Glutamatergic neuron (in vitro differentiated cells): ENCODE results near the gene SDC1. TPM values are rescaled to one million over a fixed set of nuclear protein-coding genes. Genes with fewer than 3 reads are reported as not detected.
"Not testable (repeated sequence)": the region's sequence is repeated elsewhere in the genome, so short reads cannot be mapped to it uniquely, and the experiment has no call there.

ENCODE experiments used
- DNase-seq: peaks from one replicate; pipeline ENCODE4 v3.0.0; 2022
- H3K27ac Mint-ChIP-seq: one replicate; pipeline ENCODE4 v1.8.0; 2020; ENCODE audit warnings: mild to moderate bottlenecking, mixed read lengths, inconsistent platforms; ENCODE audit not compliant: unreplicated experiment
- H3K27me3 Mint-ChIP-seq: one replicate; pipeline ENCODE4 v1.8.0; 2020; ENCODE audit warnings: mild to moderate bottlenecking, moderate library complexity, mixed read lengths, inconsistent platforms; ENCODE audit not compliant: unreplicated experiment
- H3K36me3 Mint-ChIP-seq: one replicate; pipeline ENCODE4 v1.8.0; 2020; ENCODE audit warnings: mild to moderate bottlenecking, mixed read lengths, inconsistent platforms; ENCODE audit not compliant: unreplicated experiment
- H3K4me1 Mint-ChIP-seq: one replicate; pipeline ENCODE4 v1.8.0; 2020; ENCODE audit warnings: mild to moderate bottlenecking, low read depth, mixed read lengths, inconsistent platforms; ENCODE audit not compliant: unreplicated experiment
- H3K4me3 Mint-ChIP-seq: one replicate; pipeline ENCODE4 v1.8.0; 2020; ENCODE audit warnings: mild to moderate bottlenecking, mixed read lengths, inconsistent platforms; ENCODE audit not compliant: unreplicated experiment
- H3K9me3 Mint-ChIP-seq: one replicate; pipeline ENCODE4 v1.8.0; 2020; ENCODE audit warnings: mild to moderate bottlenecking, moderate library complexity, mixed read lengths, inconsistent platforms; ENCODE audit not compliant: unreplicated experiment
- total RNA-seq: library from RNA; stranded (reverse); fragmentation: NEBNext Ultra II Directional; extraction: Animal tissue kit (Norgen Biotek cat#: 25700); gene quantifications from one replicate; pipeline ENCODE4 v1.2.1, GENCODE V29; 2021; ENCODE audit not compliant: unreplicated experiment
- TF ChIP-seq, protein P1 (sequence below): fragments of 200-600 bp; sonication (generic); IDR thresholded peaks from one replicate; pipeline ENCODE4 v1.5.0; 2021; ENCODE audit not compliant: partially characterized antibody, unreplicated experiment

The SDC1 gene
- total RNA-seq, 1 donor from 2014 or later, result 0.93 TPM

- no peak for DNase-seq
- Mint-ChIP-seq H3K4me3 (no peak overlapping the region), H3K27ac (no peak overlapping the region), H3K9me3 (peaks cover 3% of the 10 kb centered on the region), H3K4me1 (no peaks in the 10 kb centered on the region), H3K27me3 (no peaks in the 10 kb centered on the region), H3K36me3 (no peaks in the 10 kb centered on the region)
- TF ChIP-seq, protein P1, sequence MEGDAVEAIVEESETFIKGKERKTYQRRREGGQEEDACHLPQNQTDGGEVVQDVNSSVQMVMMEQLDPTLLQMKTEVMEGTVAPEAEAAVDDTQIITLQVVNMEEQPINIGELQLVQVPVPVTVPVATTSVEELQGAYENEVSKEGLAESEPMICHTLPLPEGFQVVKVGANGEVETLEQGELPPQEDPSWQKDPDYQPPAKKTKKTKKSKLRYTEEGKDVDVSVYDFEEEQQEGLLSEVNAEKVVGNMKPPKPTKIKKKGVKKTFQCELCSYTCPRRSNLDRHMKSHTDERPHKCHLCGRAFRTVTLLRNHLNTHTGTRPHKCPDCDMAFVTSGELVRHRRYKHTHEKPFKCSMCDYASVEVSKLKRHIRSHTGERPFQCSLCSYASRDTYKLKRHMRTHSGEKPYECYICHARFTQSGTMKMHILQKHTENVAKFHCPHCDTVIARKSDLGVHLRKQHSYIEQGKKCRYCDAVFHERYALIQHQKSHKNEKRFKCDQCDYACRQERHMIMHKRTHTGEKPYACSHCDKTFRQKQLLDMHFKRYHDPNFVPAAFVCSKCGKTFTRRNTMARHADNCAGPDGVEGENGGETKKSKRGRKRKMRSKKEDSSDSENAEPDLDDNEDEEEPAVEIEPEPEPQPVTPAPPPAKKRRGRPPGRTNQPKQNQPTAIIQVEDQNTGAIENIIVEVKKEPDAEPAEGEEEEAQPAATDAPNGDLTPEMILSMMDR, result no peak
These were observed 32.5 kb upstream of the SDC1 start for GRCh38 chr2:20257411-20257810.

DNA sequence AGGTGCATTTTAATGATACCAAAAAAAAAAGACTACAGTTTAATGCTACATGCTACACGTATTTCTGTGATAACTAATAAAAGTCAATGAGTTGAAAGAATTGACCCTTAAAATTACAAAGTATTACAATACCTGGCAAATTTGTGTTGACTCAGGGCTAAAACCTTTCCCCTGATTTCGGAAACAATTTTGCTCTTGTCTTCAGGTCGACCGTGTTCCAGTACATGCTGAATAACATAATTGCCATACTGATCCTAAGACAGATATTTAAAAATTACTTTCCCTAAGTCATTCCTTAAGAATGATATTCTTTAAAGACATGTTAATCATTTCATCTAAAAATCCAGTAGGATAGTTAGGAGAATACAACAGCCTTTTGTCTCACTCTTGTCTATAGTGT lies 29.8 kb upstream of the SDC1 start:
- no peaks in the 10 kb centered on the region for H3K4me1 Mint-ChIP-seq
- TF ChIP-seq, protein P1, result no peak
- no peak for DNase-seq
- H3K27me3 Mint-ChIP-seq, result no peaks in the 10 kb centered on the region
- H3K36me3 Mint-ChIP-seq, result no peaks in the 10 kb centered on the region
- H3K4me3 Mint-ChIP-seq, result no peak overlapping the region
- peaks cover 3% of the 10 kb centered on the region for H3K9me3 Mint-ChIP-seq
- no peak overlapping the region for H3K27ac Mint-ChIP-seq

GRCh38 chr2:20250436-20250835 lies 25.5 kb upstream of the SDC1 start:
- Mint-ChIP-seq H3K36me3 (no peaks in the 10 kb centered on the region), H3K27me3 (no peaks in the 10 kb centered on the region), H3K9me3 (peaks cover 3% of the 10 kb centered on the region), H3K27ac (no peak overlapping the region), H3K4me1 (no peaks in the 10 kb centered on the region), H3K4me3 (no peak overlapping the region)
- no peak for DNase-seq
- TF ChIP-seq, protein P1, result no peak

DNA sequence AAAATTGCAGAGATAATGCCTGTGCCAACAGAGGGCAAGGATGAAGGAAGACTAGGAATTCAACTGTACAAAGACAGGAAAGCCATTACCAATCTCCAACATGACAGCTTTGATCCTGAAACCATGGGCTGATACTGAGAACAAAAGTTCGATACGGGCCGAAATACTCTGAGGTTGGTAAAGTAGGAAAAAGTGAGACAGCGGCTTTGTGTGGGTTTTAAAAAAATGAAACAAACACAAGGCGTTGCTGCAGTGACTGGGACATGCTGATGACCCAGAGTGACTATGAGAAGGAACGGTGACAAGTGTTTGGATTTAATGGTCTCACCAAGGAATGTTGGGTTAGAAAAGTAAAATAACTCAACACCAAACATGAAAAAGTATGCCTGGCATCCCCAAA lies 24.2 kb upstream of the SDC1 start:
- H3K27me3 Mint-ChIP-seq, result no peaks in the 10 kb centered on the region
- no peak overlapping the region for H3K27ac Mint-ChIP-seq
- DNase-seq, result no peak
- H3K9me3 Mint-ChIP-seq, result peaks cover under 1% of the 10 kb centered on the region
- TF ChIP-seq, protein P1, result no peak
- no peaks in the 10 kb centered on the region for H3K36me3 Mint-ChIP-seq
- H3K4me1 Mint-ChIP-seq, result no peaks in the 10 kb centered on the region
- H3K4me3 Mint-ChIP-seq, result no peak overlapping the region

GRCh38 chr2:20247084-20247483 lies 22.2 kb upstream of the SDC1 start:
- Mint-ChIP-seq H3K9me3 (peaks cover 2% of the 10 kb centered on the region), H3K4me3 (no peak overlapping the region), H3K36me3 (no peaks in the 10 kb centered on the region), H3K27ac (no peak overlapping the region), H3K27me3 (peaks cover 4% of the 10 kb centered on the region), H3K4me1 (no peaks in the 10 kb centered on the region)
- TF ChIP-seq, protein P1, result no peak
- no peak for DNase-seq

DNA sequence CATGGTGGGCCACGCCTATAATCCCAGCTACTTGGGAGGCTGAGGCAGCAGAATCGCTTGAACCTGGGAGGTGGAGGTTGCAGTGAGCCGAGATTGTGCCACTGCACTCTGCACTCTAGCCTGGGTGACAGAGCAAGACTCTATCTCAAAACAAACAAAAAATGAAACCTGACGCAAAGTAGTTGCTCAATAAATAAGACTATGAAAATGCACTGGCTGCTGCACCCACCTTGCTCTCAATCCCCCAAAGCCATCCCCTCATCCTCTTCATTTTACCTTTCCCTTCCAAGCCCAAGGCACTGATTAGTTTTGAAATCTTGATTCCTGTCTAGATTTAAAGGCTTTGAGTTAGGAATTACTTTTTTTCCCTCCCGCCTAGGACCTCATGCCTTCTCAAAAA lies 18.7 kb upstream of the SDC1 start:
- H3K36me3 Mint-ChIP-seq, H3K27ac Mint-ChIP-seq, DNase-seq, H3K9me3 Mint-ChIP-seq, H3K27me3 Mint-ChIP-seq, H3K4me3 Mint-ChIP-seq, H3K4me1 Mint-ChIP-seq: not testable (repeated sequence)
